SJSA1 (cell line): ENCODE measurements around the gene ASTL. TPM values are rescaled to one million over a fixed set of nuclear protein-coding genes. Genes with fewer than 3 reads are reported as not detected.

ENCODE experiments used
- DNase-seq, 2 experiments: peaks; one replicate each; pipeline ENCODE4 v3.0.0-alpha.2; 2015 to 2020; ENCODE audit warnings: low spot score in 2 of 2, low read depth in 1 of 2
- H3K27ac ChIP-seq: fragments of 250-450 bp; sonication (Bioruptor Pico); 2 replicates; pipeline ENCODE4 v1.5.1; 2020; ENCODE audit warnings: mild to moderate bottlenecking, moderate library complexity
- H3K27me3 ChIP-seq: fragments of 250-450 bp; sonication (Bioruptor Pico); replicated peaks from 2 replicates; pipeline ENCODE4 v1.5.1; 2020; ENCODE audit warnings: mild to moderate bottlenecking, moderate library complexity
- H3K36me3 ChIP-seq: fragments of 250-450 bp; sonication (Bioruptor Pico); 2 replicates; pipeline ENCODE4 v1.5.1; 2020; ENCODE audit warnings: mild to moderate bottlenecking
- H3K4me1 ChIP-seq: fragments of 250-450 bp; sonication (Bioruptor Pico); replicated peaks from 2 replicates; pipeline ENCODE4 v1.6.1; 2021; ENCODE audit warnings: mild to moderate bottlenecking
- H3K4me3 ChIP-seq: fragments of 250-450 bp; sonication (Bioruptor Pico); 2 replicates; pipeline ENCODE4 v1.5.1; 2020; ENCODE audit warnings: mild to moderate bottlenecking
- H3K9me3 ChIP-seq: fragments of 250-450 bp; sonication (Bioruptor Pico); replicated peaks from 2 replicates; pipeline ENCODE4 v1.5.1; 2020; ENCODE audit warnings: mild to moderate bottlenecking
- total RNA-seq: library from RNA; depleted of rRNA; stranded (reverse); fragments of >200 nt; shearing (Covaris generic); gene quantifications from 2 replicates; pipeline ENCODE4 v1.2.3, GENCODE V29; 2014

Gene ASTL
- total RNA-seq, 1 experiment from 2014 or later = not detected

DNA sequence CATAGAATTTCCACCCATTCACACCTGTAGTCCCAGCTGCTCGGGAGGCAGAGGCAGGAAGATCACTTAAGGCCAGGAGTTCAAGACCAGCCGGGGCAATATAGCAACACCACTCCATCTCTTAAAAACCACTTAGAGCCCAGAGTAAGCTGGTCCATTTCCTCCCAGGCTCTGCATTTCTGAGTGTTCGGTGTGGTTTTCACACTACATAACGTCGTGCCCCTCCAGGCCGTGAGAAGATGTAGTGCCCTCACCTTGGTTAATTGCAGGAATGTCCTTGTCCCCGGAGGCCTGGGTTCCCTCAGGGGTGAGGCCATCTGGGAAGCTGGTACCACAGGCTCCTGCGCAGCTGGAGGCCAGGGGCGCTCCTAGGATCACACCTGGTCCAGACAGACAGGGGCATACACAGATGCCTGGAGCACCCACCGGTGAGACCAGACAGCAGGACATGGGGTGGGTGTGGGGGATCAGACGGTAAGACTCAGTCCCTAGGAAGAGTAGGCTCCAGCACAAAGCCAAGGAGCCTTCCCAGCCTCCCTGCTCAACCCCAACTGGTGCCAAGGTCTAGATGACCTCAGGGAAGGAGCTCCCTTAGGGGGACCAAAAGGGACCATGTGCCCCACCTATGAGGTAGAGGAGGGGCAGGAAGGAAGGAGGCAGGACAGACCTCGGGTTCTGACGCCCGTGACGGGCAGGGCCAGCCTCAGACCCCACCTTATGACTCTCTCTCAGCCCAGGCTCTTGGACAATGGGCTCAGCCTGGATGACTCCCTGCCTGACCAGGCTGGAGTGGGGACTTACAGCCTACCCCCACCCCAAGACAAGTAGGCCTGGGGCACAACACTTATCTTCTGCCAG is 752 bp downstream of the ASTL start:
- no peaks in the 10 kb centered on the region for H3K36me3 ChIP-seq
- no peaks in the 10 kb centered on the region for H3K4me1 ChIP-seq
- H3K27ac ChIP-seq = no peak overlapping the region
- H3K4me3 ChIP-seq = no peak overlapping the region
- H3K9me3 ChIP-seq = no peaks in the 10 kb centered on the region
- H3K27me3 ChIP-seq = 0 out of 2 replicates have a peak, but pooled peaks cover 12% of the 10 kb centered on the region
- DNase-seq = no peak

GRCh38 chr2:96136129-96136720 is 2.1 kb downstream of the ASTL start:
- H3K4me1 ChIP-seq = no peaks in the 10 kb centered on the region
- no peak overlapping the region for H3K27ac ChIP-seq
- H3K4me3 ChIP-seq = no peak overlapping the region
- DNase-seq = no peak
- H3K9me3 ChIP-seq = no peaks in the 10 kb centered on the region
- 0 out of 2 replicates have a peak, but pooled peaks cover 12% of the 10 kb centered on the region for H3K27me3 ChIP-seq
- no peaks in the 10 kb centered on the region for H3K36me3 ChIP-seq

DNA sequence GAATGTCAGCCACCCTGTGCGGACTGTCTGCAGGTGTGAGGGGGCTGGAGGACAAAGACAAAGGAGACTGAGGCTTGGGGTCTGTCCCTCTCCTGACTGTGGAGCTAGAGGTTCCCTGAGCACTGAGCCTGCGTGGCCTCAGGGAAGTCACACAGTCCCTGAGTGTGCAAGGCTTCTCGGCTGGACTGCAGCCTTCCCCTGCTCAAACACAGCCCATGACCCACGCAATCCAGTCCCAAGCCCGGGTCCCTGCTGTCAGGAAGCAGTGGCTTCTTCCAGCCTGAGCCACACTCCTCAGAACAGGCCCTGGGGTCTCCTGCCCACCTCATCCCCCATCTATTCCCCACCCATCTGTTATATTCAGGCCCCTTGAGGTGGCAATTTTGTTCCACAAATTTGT is 2.7 kb downstream of the ASTL start:
- no peak overlapping the region for H3K4me3 ChIP-seq
- H3K27me3 ChIP-seq = peaks cover 18% of the 10 kb centered on the region
- H3K4me1 ChIP-seq = no peaks in the 10 kb centered on the region
- DNase-seq = no peak
- no peaks in the 10 kb centered on the region for H3K36me3 ChIP-seq
- H3K27ac ChIP-seq = no peak overlapping the region
- no peaks in the 10 kb centered on the region for H3K9me3 ChIP-seq

DNA sequence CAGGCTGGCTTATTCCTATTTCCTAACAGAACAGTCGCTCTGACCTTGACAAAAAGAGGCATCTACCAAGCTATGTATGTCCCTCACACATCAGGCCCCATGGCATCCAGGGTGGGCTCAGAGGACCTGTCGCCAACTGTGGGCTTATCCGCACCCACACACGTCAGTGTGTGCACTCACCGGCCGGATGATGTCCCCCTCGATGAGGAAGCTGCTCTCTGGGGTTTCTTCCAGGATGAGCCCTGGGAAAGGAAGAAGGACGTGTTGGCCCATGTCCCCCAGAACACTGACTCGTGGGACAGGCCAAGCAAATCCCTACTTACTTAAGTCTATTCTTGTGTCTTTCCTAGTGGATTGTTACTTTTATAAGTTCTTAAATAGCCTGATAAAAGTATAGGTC is 3.1 kb downstream of the ASTL start:
- Histone ChIP-seq H3K4me3 (no peak overlapping the region), H3K4me1 (no peaks in the 10 kb centered on the region), H3K27ac (no peak overlapping the region), H3K27me3 (peaks cover 19% of the 10 kb centered on the region), H3K36me3 (no peaks in the 10 kb centered on the region), H3K9me3 (no peaks in the 10 kb centered on the region)
- no peak for DNase-seq

DNA sequence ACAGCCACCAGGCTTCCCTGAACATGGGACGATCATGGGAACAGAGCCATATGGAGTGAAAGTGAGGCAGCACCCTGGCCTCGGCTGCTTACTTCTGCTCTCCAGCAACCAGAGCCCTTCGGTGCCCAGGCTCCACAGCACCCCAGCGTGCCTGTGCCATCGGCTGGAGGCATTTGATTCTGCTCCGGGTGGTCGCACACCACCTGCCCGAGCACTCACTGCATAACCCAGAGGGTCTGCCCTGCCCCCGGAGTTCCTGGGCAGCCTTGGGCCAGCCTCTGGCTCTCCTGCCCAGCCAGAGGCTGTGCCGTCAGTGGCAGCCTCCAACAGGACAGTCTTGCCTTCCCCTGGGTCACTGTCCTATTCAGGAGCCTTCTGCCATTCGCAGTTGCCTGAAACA is 3.9 kb downstream of the ASTL start:
- Histone ChIP-seq H3K36me3 (no peaks in the 10 kb centered on the region), H3K4me3 (no peak overlapping the region), H3K27ac (no peak overlapping the region), H3K9me3 (no peaks in the 10 kb centered on the region), H3K27me3 (peaks cover 19% of the 10 kb centered on the region), H3K4me1 (no peaks in the 10 kb centered on the region)
- DNase-seq = no peak

- Histone ChIP-seq H3K4me1 (no peaks in the 10 kb centered on the region), H3K9me3 (no peaks in the 10 kb centered on the region), H3K27me3 (peaks cover 22% of the 10 kb centered on the region), H3K27ac (no peak overlapping the region), H3K36me3 (no peaks in the 10 kb centered on the region), H3K4me3 (no peak overlapping the region)
- no peak for DNase-seq
Measured at GRCh38 chr2:96131813-96132745, 6.2 kb downstream of the ASTL start.

DNA sequence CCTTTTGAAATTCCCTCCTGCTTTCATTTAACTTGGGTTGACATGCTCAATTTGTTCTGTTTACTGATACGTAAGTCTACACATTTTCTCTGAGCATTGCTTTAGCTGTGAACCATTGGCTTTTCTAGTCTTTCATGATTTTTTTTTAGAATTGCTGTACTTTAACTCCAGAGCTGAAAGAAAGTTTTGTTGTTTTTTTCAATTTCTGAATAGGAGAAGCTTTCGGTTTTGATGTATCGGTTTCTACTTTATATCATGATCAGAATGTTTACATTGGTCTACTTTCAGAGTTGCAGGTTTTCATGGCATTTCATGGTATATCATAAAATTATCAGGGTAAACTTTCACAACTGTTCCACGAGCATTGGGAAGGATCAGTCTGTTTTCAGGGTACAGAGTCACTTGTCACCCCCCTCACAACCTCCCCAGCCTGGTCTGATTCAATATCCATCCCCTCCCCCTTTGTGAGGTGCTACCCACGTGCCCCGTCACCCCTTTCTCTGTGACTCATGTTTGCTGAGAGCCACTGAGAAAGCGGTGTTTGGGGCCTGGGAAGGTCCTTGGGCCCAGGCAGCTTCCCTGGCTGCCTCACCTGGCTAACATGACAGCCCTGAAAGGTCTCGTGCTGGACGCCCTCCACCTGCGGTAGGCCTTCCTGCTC is 7.0 kb downstream of the ASTL start:
- no peak overlapping the region for H3K27ac ChIP-seq
- DNase-seq = no peak

GRCh38 chr2:96130483-96130882 is 7.8 kb downstream of the ASTL start:
- Histone ChIP-seq H3K36me3 (no peaks in the 10 kb centered on the region), H3K9me3 (no peaks in the 10 kb centered on the region), H3K4me1 (no peaks in the 10 kb centered on the region), H3K27me3 (peaks cover 28% of the 10 kb centered on the region), H3K4me3 (no peak overlapping the region), H3K27ac (no peak overlapping the region)
- DNase-seq = no peak

More for the DNA sequence above, 7.0 kb downstream of the ASTL start:
- H3K4me1 ChIP-seq = no peaks in the 10 kb centered on the region
- H3K9me3 ChIP-seq = no peaks in the 10 kb centered on the region
- H3K27me3 ChIP-seq = peaks cover 30% of the 10 kb centered on the region
- no peak overlapping the region for H3K4me3 ChIP-seq
- H3K36me3 ChIP-seq = no peaks in the 10 kb centered on the region

- H3K27ac ChIP-seq = no peak overlapping the region
- no peaks in the 10 kb centered on the region for H3K36me3 ChIP-seq
- no peak for DNase-seq
- peaks cover 29% of the 10 kb centered on the region for H3K27me3 ChIP-seq
- no peaks in the 10 kb centered on the region for H3K9me3 ChIP-seq
- no peak overlapping the region for H3K4me3 ChIP-seq
- no peaks in the 10 kb centered on the region for H3K4me1 ChIP-seq
Measured at GRCh38 chr2:96129528-96130120, 8.7 kb downstream of the ASTL start.

- Histone ChIP-seq H3K9me3 (no peaks in the 10 kb centered on the region), H3K27me3 (peaks cover 38% of the 10 kb centered on the region), H3K4me1 (no peaks in the 10 kb centered on the region), H3K36me3 (no peaks in the 10 kb centered on the region), H3K27ac (no peak overlapping the region), H3K4me3 (no peak overlapping the region)
- no peak for DNase-seq
Measured at GRCh38 chr2:96128456-96128855, 9.8 kb downstream of the ASTL start.

DNA sequence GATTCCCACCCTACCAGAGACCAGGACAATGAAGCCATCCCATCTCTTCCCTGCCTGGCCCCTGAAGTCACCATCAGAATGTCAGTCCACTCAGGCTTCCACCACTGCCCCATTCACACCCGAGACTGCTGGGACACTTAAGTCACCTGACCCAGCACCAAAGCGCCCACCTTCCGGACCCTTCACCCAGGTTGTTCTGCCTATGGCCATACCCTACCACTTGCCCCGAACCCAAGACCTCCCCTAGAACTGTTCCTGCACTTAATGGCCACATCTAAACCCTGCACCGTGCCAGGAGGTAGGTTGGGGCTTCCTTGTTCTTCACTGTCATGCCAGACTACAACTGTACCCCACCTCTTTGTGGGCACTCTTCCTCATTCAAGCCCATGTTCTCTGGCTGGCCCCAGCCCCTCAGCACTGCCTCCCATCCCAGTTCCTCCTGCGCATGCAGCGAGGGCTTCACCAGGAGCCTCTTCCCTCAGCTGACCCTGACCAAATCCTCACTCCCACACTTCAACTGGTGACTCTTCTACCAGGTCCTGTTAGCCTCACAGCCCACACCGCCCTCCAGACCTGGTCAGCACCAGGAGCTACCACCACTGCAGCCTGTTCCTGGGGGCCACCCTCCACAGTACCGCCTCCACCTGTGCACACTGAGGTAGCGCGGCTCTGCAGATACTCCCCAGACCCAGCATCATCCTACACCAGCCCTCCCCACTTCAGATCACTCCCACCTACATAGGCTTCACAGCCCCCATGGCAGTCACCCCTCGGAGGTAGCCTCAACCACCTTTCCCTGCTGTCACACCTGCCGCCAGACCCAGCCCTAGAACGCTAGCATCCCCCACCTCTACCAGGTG is 13.7 kb downstream of the ASTL start:
- H3K27ac ChIP-seq = no peak overlapping the region
- no peak overlapping the region for H3K4me3 ChIP-seq
- H3K27me3 ChIP-seq = peaks cover 52% of the 10 kb centered on the region
- no peak for DNase-seq
- no peaks in the 10 kb centered on the region for H3K9me3 ChIP-seq
- no peaks in the 10 kb centered on the region for H3K36me3 ChIP-seq
- H3K4me1 ChIP-seq = no peaks in the 10 kb centered on the region

- no peak for DNase-seq
- Histone ChIP-seq H3K9me3 (no peaks in the 10 kb centered on the region), H3K36me3 (no peaks in the 10 kb centered on the region), H3K4me1 (no peaks in the 10 kb centered on the region), H3K27ac (no peak overlapping the region), H3K4me3 (no peak overlapping the region), H3K27me3 (peaks cover 59% of the 10 kb centered on the region)
Measured at GRCh38 chr2:96123936-96124335, 14.4 kb downstream of the ASTL start.
